Measurements from ENCODE around the gene TDRKH. TPM values are rescaled to one million over a fixed set of nuclear protein-coding genes. Genes with fewer than 3 reads are reported as not detected.

TDRKH gene
- total and polyA plus RNA-seq, 2 of the 13 experiments (the other 11 are each of a cell fraction or from before 2014, with no cell fraction given) = 3.9 to 5.4 TPM

DNA sequence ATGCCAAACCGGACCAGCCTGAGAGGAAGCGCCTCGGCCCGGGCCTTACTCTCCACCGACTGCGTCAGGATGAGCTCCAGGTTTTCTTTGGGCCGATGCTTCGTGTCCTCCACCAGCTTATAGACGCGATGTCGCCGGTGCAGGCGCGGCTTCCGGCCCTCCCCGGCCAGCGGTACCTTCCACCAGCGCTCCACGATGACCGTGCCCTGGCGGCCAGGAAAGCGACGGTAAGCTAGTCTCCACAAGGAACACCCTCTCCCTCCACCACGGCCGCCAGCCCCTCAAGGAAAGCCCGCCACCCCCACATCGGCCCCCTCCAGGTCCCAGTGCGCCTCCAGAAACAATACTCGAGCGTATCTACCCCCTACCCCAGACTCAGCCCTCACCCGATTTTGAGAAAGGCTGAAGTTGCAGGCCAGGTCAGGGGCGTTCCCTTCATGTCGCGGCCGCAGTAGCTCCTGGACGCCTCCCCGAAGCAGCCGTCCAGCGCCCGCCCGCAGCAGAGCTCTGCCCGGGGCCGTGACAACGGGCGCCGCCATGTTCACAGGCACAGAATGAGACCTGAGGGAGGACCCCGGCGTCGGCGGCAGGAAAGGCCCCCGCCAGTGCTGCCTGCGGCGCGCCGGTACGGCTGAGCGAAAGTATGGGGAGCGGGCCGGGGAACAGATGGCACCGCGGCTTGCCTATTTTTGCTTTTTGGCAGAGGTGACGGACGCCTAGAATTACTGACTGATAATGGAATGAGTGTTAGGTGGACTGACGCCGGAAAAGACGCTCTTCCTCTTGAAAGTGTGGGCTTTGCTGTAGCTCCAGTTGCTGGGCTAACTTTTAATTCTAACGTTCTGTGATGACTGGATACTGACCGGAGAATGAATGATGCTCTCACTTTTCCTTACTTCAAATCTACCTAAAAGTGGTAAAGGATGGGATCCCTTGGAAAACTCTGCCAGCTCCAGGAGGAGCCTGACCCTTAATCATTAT, 27.1 kb downstream of the TDRKH start, which contains the start of gene MRPL9 (continued):
- TF ChIP-seq, protein P1, sequence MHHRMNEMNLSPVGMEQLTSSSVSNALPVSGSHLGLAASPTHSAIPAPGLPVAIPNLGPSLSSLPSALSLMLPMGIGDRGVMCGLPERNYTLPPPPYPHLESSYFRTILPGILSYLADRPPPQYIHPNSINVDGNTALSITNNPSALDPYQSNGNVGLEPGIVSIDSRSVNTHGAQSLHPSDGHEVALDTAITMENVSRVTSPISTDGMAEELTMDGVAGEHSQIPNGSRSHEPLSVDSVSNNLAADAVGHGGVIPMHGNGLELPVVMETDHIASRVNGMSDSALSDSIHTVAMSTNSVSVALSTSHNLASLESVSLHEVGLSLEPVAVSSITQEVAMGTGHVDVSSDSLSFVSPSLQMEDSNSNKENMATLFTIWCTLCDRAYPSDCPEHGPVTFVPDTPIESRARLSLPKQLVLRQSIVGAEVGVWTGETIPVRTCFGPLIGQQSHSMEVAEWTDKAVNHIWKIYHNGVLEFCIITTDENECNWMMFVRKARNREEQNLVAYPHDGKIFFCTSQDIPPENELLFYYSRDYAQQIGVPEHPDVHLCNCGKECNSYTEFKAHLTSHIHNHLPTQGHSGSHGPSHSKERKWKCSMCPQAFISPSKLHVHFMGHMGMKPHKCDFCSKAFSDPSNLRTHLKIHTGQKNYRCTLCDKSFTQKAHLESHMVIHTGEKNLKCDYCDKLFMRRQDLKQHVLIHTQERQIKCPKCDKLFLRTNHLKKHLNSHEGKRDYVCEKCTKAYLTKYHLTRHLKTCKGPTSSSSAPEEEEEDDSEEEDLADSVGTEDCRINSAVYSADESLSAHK (CRISPR knock-in tag; IDR thresholded peaks at IDR 0.05; ENCODE audit: borderline replicate concordance) = no peak
- TF ChIP-seq, protein P2, sequence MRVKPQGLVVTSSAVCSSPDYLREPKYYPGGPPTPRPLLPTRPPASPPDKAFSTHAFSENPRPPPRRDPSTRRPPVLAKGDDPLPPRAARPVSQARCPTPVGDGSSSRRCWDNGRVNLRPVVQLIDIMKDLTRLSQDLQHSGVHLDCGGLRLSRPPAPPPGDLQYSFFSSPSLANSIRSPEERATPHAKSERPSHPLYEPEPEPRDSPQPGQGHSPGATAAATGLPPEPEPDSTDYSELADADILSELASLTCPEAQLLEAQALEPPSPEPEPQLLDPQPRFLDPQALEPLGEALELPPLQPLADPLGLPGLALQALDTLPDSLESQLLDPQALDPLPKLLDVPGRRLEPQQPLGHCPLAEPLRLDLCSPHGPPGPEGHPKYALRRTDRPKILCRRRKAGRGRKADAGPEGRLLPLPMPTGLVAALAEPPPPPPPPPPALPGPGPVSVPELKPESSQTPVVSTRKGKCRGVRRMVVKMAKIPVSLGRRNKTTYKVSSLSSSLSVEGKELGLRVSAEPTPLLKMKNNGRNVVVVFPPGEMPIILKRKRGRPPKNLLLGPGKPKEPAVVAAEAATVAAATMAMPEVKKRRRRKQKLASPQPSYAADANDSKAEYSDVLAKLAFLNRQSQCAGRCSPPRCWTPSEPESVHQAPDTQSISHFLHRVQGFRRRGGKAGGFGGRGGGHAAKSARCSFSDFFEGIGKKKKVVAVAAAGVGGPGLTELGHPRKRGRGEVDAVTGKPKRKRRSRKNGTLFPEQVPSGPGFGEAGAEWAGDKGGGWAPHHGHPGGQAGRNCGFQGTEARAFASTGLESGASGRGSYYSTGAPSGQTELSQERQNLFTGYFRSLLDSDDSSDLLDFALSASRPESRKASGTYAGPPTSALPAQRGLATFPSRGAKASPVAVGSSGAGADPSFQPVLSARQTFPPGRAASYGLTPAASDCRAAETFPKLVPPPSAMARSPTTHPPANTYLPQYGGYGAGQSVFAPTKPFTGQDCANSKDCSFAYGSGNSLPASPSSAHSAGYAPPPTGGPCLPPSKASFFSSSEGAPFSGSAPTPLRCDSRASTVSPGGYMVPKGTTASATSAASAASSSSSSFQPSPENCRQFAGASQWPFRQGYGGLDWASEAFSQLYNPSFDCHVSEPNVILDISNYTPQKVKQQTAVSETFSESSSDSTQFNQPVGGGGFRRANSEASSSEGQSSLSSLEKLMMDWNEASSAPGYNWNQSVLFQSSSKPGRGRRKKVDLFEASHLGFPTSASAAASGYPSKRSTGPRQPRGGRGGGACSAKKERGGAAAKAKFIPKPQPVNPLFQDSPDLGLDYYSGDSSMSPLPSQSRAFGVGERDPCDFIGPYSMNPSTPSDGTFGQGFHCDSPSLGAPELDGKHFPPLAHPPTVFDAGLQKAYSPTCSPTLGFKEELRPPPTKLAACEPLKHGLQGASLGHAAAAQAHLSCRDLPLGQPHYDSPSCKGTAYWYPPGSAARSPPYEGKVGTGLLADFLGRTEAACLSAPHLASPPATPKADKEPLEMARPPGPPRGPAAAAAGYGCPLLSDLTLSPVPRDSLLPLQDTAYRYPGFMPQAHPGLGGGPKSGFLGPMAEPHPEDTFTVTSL (CRISPR knock-in tag; IDR thresholded peaks at IDR 0.05; ENCODE audit: borderline replicate concordance) = no peak
- TF ChIP-seq ZNF772 (CRISPR knock-in tag; IDR thresholded peaks at IDR 0.05) (peak; percentile 75; the same call in 1 of the 2 replicates), PHB2 (IDR thresholded peaks at IDR 0.05; ENCODE audit: partially characterized antibody) (no peak), SRSF1 (optimal IDR thresholded peaks at IDR 0.05; ENCODE audit: low read depth, low read length) (peak; percentile 90), ISX (CRISPR knock-in tag; conservative IDR thresholded peaks at IDR 0.05) (0 out of 2 replicates have a peak, but pooled peaks have one; percentile 52), ZNF232 (CRISPR knock-in tag; IDR thresholded peaks at IDR 0.05; ENCODE audit: borderline replicate concordance) (no peak), RORA (CRISPR knock-in tag; IDR thresholded peaks at IDR 0.05) (no peak), DR1 (CRISPR knock-in tag; IDR thresholded peaks at IDR 0.05) (peak; percentile 72), ATF7-NPFF (CRISPR knock-in tag; IDR thresholded peaks at IDR 0.05; ENCODE audit: low read depth) (peak; percentile 47; the same call in 1 of the 2 replicates), NFKB2 (CRISPR knock-in tag; IDR thresholded peaks at IDR 0.05; ENCODE audit: borderline replicate concordance) (peak; percentile 82; the same call in 1 of the 2 replicates), NR3C1 (CRISPR knock-in tag; IDR thresholded peaks at IDR 0.05) (no peak), ZFY (CRISPR knock-in tag; IDR thresholded peaks at IDR 0.05) (peak; percentile 90), KAT8 (CRISPR knock-in tag; IDR thresholded peaks at IDR 0.05) (peak; percentile 99), ZNF567 (CRISPR knock-in tag; IDR thresholded peaks at IDR 0.05; ENCODE audit: borderline replicate concordance) (0 out of 2 replicates have a peak, but pooled peaks have one; percentile 8)
- TF ChIP-seq, protein P3, sequence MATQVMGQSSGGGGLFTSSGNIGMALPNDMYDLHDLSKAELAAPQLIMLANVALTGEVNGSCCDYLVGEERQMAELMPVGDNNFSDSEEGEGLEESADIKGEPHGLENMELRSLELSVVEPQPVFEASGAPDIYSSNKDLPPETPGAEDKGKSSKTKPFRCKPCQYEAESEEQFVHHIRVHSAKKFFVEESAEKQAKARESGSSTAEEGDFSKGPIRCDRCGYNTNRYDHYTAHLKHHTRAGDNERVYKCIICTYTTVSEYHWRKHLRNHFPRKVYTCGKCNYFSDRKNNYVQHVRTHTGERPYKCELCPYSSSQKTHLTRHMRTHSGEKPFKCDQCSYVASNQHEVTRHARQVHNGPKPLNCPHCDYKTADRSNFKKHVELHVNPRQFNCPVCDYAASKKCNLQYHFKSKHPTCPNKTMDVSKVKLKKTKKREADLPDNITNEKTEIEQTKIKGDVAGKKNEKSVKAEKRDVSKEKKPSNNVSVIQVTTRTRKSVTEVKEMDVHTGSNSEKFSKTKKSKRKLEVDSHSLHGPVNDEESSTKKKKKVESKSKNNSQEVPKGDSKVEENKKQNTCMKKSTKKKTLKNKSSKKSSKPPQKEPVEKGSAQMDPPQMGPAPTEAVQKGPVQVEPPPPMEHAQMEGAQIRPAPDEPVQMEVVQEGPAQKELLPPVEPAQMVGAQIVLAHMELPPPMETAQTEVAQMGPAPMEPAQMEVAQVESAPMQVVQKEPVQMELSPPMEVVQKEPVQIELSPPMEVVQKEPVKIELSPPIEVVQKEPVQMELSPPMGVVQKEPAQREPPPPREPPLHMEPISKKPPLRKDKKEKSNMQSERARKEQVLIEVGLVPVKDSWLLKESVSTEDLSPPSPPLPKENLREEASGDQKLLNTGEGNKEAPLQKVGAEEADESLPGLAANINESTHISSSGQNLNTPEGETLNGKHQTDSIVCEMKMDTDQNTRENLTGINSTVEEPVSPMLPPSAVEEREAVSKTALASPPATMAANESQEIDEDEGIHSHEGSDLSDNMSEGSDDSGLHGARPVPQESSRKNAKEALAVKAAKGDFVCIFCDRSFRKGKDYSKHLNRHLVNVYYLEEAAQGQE (IDR thresholded peaks at IDR 0.05; ENCODE audit: borderline replicate concordance in 1 of 2, low read depth in 1 of 2, low read length in 2 of 2) = peak in 1 of 2 experiments; percentile 32; a peak in 1 of 4 replicates
